Pulmonary artery endothelial cell (primary cell): Measurements from ENCODE around the gene CC2D2A. TPM values are rescaled to one million over a fixed set of nuclear protein-coding genes. Genes with fewer than 3 reads are reported as not detected.
"Not testable (repeated sequence)": the region's sequence is repeated elsewhere in the genome, so short reads cannot be mapped to it uniquely, and the experiment has no call there.

Experiments
- DNase-seq: peaks from one replicate; pipeline ENCODE4 v3.0.0-alpha.2; 2011; ENCODE audit warnings: low read depth, low spot score
- total RNA-seq: library from RNA; depleted of rRNA; stranded (reverse); fragments of >200 nt; gene quantifications from 2 replicates; pipeline ENCODE4 v1.2.3, GENCODE V29; 2014

CC2D2A gene
- total RNA-seq, 1 donor from 2014 or later, result 12.3 TPM

GRCh38 chr4:15513545-15513944, 43.9 kb downstream of the CC2D2A start:
- no peak for DNase-seq

- peak; percentile 13 for DNase-seq
Observed at GRCh38 chr4:15515106-15515505, 45.4 kb downstream of the CC2D2A start.

DNA sequence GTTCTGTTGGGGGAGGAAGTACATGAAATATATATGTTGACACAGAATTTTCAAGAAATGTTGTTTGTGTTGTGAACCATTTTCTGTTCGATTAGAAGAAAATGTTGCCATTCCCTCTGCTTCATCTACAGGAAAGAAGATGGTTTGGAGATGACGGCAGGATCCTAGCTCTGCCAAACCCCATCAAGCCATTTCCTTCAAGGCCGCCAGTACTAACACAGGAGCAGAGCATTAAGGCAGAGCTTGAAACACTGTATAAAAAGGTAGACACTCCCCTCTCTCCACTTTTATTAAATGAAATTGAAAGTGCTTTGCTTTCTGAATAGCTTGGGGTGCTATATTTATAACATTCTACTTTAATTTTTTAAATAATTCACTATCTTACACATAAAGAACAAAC, 46.8 kb downstream of the CC2D2A start:
- no peak for DNase-seq

- not testable (repeated sequence) for DNase-seq
Observed at GRCh38 chr4:15517681-15518080, 48.0 kb downstream of the CC2D2A start.

- DNase-seq, result no peak
Observed at GRCh38 chr4:15521442-15522039, 51.9 kb downstream of the CC2D2A start.

DNA sequence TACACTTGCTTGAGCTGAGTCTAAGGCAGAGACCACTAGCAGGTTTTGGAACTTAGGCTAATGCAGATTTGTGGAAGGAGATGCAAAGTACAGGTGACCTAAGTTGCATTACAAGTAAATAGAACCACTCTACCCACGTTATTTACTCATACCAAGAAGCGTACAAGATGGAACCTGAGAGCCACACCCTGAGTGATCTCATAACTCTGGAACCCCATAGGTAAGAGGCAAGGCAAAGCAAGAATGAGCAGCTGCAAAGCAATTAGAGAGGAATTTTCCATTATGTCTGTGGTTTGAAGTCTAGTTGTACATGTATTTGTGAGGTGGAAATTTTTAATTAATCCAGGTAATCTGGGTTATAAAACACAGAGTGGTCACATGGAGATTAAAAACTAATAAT, 55.4 kb downstream of the CC2D2A start:
- no peak for DNase-seq

GRCh38 chr4:15526924-15527592, 57.4 kb downstream of the CC2D2A start:
- no peak for DNase-seq

DNA sequence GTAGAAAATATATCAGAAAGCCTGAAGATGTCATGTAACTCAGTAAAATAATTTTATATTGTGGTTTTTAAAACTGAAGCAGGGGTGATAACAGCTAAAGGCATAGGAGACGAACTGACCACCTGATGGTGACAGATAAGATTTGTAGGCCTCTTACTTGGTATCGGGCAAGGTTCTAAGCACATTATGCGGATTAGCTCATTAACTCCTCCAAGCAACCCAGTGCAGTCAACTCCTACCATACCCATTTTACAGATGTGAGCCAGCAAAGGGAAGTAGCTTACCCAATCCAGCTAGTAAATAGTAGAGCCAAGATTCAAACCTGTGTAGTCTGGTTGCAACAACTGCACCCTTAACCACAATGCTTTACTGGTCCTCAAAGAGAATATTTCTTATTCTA, 62.1 kb downstream of the CC2D2A start:
- no peak for DNase-seq

DNA sequence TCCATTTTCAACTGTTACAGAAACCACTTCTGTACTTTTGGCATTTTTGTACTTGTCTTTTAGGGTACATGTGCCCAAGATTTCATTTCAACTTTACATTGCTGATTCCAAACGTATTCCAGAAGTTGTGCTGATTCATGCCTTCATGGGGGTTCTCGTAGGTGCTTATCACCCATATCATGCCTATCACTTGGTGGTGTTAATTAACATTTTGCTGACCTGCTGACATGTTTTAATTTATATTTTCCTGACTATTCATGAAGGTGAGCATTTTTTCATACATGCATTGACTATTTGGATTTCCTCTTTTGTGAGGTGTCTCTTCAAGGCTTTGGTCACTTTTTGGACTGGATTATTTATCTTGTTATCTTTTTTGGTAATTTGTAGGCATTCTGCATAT, 64.1 kb downstream of the CC2D2A start:
- no peak for DNase-seq

GRCh38 chr4:15535599-15535998, 65.9 kb downstream of the CC2D2A start:
- no peak for DNase-seq

DNA sequence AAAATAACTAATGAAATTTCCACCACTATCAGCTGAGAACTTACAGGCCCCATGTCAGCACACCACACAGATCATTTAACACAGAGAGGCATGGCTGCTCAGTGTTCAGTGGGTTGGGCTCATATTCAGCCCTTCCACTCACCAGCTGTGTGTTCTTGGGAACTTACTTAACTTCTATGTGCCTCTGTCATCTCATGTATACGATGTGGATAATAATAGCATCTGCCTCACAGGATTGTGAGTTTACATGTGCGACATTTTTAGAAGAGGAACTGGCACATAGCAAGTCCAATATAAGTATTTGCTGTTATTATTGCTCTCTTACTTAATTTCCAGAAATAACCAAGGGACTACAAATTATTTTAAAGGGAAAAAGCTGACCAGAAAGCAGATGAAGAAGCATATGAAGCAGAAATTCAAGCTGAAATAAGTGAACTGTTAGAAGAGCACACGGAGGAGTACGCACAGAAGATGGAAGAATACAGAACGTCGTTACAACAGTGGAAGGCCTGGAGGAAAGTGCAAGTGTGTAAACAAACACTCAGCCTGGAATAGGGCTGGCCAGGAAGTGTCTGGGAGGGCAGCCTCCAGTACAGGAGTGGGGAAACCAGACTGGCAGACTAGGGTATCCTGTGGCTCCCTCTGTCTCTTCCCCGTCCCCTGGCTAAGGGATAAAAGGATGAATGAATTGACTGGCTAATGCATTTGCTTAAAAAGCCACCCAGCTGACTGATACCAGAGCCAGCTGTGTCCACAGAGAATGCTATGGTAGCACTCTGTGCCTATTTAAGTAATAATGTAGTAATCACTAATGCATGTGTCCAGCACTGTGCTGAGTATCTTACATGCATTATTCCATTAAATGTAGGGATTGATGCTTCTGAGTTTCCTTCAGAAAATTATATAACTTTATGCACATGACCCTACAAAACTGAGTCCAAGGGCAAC, 67.1 kb downstream of the CC2D2A start:
- DNase-seq, result no peak

- no peak for DNase-seq
Observed at GRCh38 chr4:15541941-15542340, 72.3 kb downstream of the CC2D2A start.

- DNase-seq, result no peak
Observed at GRCh38 chr4:15542760-15543159, 73.1 kb downstream of the CC2D2A start.

DNA sequence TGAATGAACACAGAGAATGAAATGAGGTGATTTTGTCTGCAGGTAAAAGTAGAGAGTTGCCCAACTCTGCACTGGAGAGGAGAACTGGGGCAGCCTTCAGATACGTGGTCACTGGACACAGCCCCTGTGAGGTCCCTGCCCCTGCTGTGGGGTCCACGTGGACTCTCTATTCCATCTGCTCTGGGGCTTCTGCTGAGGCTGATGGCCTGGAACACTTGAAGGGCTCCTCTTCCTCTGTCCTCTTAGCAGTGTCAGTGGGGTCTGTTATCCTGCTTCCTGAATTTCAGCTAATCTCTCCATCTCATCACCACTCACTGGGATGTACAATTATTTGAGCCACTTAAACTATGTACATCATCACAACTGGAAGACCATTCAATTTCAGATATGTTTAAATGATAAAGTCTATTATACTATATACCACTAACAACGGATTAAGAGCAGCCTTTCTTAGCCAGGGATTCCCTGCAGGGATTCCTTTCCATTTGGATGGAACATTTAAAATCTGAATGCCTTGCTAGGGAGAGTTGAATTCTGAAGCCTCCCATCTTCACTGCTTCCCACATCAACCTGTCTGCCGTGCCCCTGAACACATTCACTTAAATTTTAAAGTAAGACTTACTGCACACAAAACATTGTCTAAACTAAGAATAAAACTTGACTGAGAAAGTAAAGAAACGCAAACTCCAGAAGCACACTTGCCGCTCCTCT, 74.0 kb downstream of the CC2D2A start:
- no peak for DNase-seq

DNA sequence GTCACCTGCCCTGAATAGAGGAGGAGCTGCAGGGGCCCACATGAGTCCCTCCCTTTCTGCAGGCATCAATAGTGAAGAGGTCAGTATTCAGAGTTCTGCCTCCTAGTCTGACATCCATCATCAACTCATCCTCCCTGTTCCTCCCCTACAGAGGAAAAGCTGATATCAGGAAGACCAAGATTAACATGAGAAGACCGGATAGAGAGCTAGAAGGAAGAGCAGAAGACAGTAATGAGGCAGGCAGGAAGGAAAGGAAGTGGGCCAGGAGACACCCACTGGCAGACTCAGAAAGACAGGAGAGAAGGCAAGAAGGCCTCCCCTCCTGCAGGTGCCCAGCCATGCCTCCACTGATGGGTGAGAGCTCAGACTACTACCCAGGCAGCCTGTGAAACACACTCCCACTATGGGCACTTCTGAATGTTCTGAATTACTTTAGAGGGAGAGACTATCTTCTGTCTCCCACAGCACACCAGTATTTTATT, 74.6 kb downstream of the CC2D2A start:
- DNase-seq, result no peak

DNA sequence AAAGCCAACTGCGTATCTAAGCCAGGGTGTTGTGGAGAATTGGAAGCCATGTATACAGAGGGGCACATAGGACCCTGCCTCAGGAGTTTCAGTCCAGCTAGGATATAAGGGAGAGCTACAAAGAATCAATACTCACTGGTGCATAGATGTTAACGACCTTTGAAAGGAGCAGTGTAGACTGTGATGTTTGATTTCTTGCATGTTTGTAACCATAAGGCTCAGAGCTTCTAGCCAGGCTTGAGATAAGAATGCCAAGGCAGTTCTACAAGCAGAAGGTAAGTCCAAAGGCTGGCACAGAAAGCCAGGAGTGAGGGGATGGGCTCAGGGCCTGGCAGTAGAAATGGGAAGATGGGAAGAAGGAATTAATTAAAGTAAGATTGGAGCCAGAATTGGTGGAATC, 75.7 kb downstream of the CC2D2A start:
- DNase-seq, result no peak

DNA sequence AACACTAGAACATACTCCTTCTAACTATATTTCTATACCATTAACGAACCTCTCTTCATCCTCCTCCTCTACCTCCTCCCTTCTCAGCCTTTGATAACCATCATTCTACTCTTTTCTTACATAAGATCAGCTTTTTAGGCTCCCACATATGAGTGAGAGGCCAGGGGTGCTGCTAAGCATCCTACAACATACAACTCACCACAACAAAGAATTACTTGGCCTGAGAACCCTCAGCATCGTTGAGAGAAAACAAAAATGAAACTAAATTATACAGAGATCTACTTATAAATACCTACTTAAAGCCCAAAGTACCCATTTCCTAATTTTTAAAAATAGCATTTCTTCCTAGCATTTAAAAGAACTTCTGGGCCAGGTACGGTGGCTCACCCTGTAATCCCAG, 77.7 kb downstream of the CC2D2A start:
- no peak for DNase-seq

DNA sequence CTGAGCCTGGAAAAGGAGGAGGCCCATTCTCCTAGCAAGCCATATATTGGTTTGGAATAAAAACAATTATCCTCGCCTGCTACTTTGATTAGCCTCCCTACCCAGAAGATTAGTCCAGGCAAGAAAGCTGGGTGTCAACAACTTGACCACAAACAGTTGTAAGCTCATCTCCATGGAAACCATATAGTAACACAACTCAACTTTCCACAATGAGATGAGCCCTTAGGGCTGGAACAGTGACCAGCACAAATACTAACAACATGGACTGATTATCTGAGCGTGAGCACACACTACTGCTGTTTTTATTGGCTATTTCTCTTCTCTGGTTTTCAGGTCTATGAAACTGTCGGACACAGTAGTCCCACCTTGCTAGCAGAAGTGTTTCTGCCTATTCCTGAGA, 80.8 kb downstream of the CC2D2A start:
- DNase-seq, result no peak

DNA sequence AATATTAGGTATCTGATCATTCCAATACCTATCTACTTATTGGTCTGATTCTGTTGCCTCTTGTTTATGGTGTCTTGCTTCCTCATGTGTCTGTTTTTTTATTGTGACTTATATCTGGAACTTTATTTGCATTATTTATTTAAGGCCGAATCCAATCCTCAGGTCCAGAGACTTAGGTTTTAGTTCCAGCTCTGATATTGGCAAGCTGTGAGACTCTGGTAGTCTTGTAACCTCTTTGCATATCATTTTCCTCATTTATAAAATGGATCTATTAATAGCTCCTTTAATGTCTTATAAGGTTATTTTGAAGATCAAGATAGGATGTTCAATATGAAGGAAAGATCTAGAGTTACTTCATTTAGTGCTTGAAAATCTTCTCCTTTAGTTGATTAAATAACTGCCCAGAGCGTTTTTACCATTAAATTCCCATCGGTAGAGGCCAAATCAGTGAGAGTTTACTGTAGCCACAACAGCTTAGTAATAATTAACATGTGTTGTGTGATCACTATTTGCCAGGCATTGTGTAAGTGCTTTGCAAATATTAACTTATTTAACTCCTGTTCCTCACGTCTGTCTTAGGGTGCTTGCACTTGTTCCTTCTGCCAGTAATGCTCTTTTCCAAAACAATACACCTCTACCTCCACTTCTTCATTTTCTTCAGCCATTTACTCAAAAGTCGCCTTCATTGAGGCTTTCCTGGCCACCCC, 82.2 kb downstream of the CC2D2A start:
- no peak for DNase-seq

- no peak for DNase-seq
Observed at GRCh38 chr4:15552557-15553362, 83.1 kb downstream of the CC2D2A start.
